Trophoblast cell (in vitro differentiated cells and primary cell): ENCODE measurements around the gene AGBL1.

ENCODE experiments used
- DNase-seq, 2 donors: peaks; one replicate each; pipeline ENCODE4 v3.0.0-alpha.2; 2016
- H2AFZ ChIP-seq: 2 replicates; pipeline ENCODE4 v1.6.1; 2013; ENCODE audit warnings: low read length, moderate library complexity, mild to moderate bottlenecking; ENCODE audit not compliant: insufficient read depth, poor library complexity
- H2AK5ac ChIP-seq: 2 replicates; pipeline ENCODE4 v1.6.1; 2013; ENCODE audit warnings: mild to moderate bottlenecking, low read length
- H2BK120ac ChIP-seq: 2 replicates; pipeline ENCODE4 v1.6.1; 2013; ENCODE audit warnings: low read length, mild to moderate bottlenecking, moderate library complexity; ENCODE audit not compliant: insufficient read depth, poor library complexity
- H2BK12ac ChIP-seq: 2 replicates; pipeline ENCODE4 v1.6.1; 2013; ENCODE audit warnings: mild to moderate bottlenecking, low read length, moderate library complexity
- H2BK5ac ChIP-seq: 2 replicates; pipeline ENCODE4 v1.6.1; 2013; ENCODE audit warnings: low read length, low read depth, moderate library complexity, mild to moderate bottlenecking; ENCODE audit not compliant: poor library complexity
- H3K14ac ChIP-seq: 2 replicates; pipeline ENCODE4 v1.6.1; 2013; ENCODE audit warnings: mild to moderate bottlenecking, low read length
- H3K18ac ChIP-seq: 2 replicates; pipeline ENCODE4 v1.6.1; 2013; ENCODE audit warnings: mild to moderate bottlenecking, low read length
- H3K23ac ChIP-seq: 2 replicates; pipeline ENCODE4 v1.6.1; 2013; ENCODE audit warnings: low read length
- H3K27ac ChIP-seq: 2 replicates; pipeline ENCODE4 v1.5.1; 2013; ENCODE audit warnings: low read depth, mild to moderate bottlenecking, inconsistent platforms, low read length, moderate library complexity
- H3K27me3 ChIP-seq: 2 replicates; pipeline ENCODE4 v1.6.1; 2013; ENCODE audit warnings: inconsistent platforms, mild to moderate bottlenecking, low read length, moderate library complexity; ENCODE audit not compliant: insufficient read depth
- H3K36me3 ChIP-seq, 2 experiments: 1 replicate in 1 of 2; 2 replicates in 1 of 2; pipeline ENCODE4 v1.6.1; 2013; ENCODE audit warnings: low read length in 2 of 2, mild to moderate bottlenecking in 2 of 2, moderate library complexity in 1 of 2; ENCODE audit not compliant: insufficient read depth in 2 of 2, control insufficient read depth in 1 of 2
- H3K4ac ChIP-seq: 2 replicates; pipeline ENCODE4 v1.6.1; 2013; ENCODE audit warnings: low read depth, mild to moderate bottlenecking, low read length, moderate library complexity
- H3K4me1 ChIP-seq, 2 experiments: 1 replicate in 1 of 2; 2 replicates in 1 of 2; pipeline ENCODE4 v1.6.1; 2013; ENCODE audit warnings: low read length in 2 of 2, mild to moderate bottlenecking in 2 of 2, moderate library complexity in 1 of 2; ENCODE audit not compliant: insufficient read depth in 2 of 2, control insufficient read depth in 1 of 2
- H3K4me2 ChIP-seq: 2 replicates; pipeline ENCODE4 v1.6.1; 2013; ENCODE audit warnings: inconsistent platforms, mild to moderate bottlenecking, low read length, moderate library complexity
- H3K4me3 ChIP-seq: 2 replicates; pipeline ENCODE4 v1.5.1; 2013; ENCODE audit warnings: mild to moderate bottlenecking, low read depth, low read length, inconsistent platforms
- H3K79me1 ChIP-seq: one replicate; pipeline ENCODE4 v1.6.1; 2013; ENCODE audit warnings: low read length
- H3K79me2 ChIP-seq: 2 replicates; pipeline ENCODE4 v1.6.1; 2013; ENCODE audit warnings: low read length, mild to moderate bottlenecking; ENCODE audit not compliant: control insufficient read depth, insufficient read depth, poor library complexity
- H3K9ac ChIP-seq: 2 replicates; pipeline ENCODE4 v1.6.1; 2013; ENCODE audit warnings: mild to moderate bottlenecking, low read length
- H3K9me3 ChIP-seq: 2 replicates; pipeline ENCODE4 v1.6.1; 2013; ENCODE audit warnings: low read depth, mild to moderate bottlenecking, control low read depth, inconsistent platforms, low read length; ENCODE audit not compliant: insufficient read depth
- H4K12ac ChIP-seq: 2 replicates; pipeline ENCODE4 v1.6.1; 2013; ENCODE audit warnings: low read depth, mild to moderate bottlenecking, low read length, moderate library complexity
- H4K8ac ChIP-seq: 2 replicates; pipeline ENCODE4 v1.6.1; 2013; ENCODE audit warnings: low read depth, mild to moderate bottlenecking, low read length, moderate library complexity
- H4K91ac ChIP-seq: one replicate; pipeline ENCODE4 v1.6.1; 2013; ENCODE audit warnings: low read depth, mild to moderate bottlenecking, low read length, moderate library complexity
- WGBS: extraction: QIAGEN DNeasy Blood & Tissue Kit; methylation state at CpG from one replicate; pipeline ENCODE4 v1.1.7; 2013; ENCODE audit warnings: missing lambda C conversion rate; ENCODE audit not compliant: insufficient read length, insufficient coverage; ENCODE audit errors: extremely low coverage; 5-methylcytosine and 5-hydroxymethylcytosine counted together

AGBL1 gene

DNA sequence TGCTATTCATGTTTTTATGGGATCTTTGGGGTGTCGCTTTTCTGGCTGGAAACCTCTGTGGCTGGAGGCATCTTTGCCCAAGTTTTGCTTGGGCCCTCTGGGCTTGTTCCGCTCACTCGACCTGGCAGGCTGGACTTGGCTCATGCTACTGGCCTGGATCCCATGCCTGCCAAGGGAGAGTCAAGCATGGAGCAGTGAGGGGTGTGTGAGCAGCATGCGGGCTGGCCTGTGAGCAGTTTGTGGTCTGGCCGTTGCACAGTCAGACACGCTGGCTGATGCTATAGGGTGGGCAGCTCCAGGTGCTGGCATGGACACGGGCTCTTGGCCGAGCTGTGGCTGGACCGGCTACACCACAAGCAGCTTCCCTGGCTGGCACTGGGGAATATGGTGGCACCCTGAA lies 491.1 kb downstream of the AGBL1 start:
- no peak overlapping the region for H4K91ac ChIP-seq
- no peaks in the 10 kb centered on the region for H3K79me2 ChIP-seq
- no peak overlapping the region for H4K12ac ChIP-seq
- no peak overlapping the region for H3K14ac ChIP-seq
- H2AK5ac ChIP-seq = no peak overlapping the region
- no peak overlapping the region for H3K23ac ChIP-seq
- peak overlapping the region; percentile 40 for H3K9ac ChIP-seq
- no peaks in the 10 kb centered on the region for H3K4me1 ChIP-seq
- no CpG with 5 or more reads among the region's 9 CpGs for WGBS
- H3K36me3 ChIP-seq = no peaks in the 10 kb centered on the region
- no peaks in the 10 kb centered on the region for H3K27me3 ChIP-seq
- H3K9me3 ChIP-seq = peaks cover 2% of the 10 kb centered on the region
- no peak overlapping the region for H2BK12ac ChIP-seq
- H3K4ac ChIP-seq = no peak overlapping the region
- H4K8ac ChIP-seq = no peak overlapping the region
- peak overlapping the region; percentile 37 for H3K4me3 ChIP-seq
- H2BK5ac ChIP-seq = no peak overlapping the region
- no peak overlapping the region for H3K4me2 ChIP-seq
- H2AFZ ChIP-seq = no peak overlapping the region
- no peak overlapping the region for H2BK120ac ChIP-seq
- no peak overlapping the region for H3K18ac ChIP-seq
- no peaks in the 10 kb centered on the region for H3K79me1 ChIP-seq
- H3K27ac ChIP-seq = no peak overlapping the region
- DNase-seq = no peak

DNA sequence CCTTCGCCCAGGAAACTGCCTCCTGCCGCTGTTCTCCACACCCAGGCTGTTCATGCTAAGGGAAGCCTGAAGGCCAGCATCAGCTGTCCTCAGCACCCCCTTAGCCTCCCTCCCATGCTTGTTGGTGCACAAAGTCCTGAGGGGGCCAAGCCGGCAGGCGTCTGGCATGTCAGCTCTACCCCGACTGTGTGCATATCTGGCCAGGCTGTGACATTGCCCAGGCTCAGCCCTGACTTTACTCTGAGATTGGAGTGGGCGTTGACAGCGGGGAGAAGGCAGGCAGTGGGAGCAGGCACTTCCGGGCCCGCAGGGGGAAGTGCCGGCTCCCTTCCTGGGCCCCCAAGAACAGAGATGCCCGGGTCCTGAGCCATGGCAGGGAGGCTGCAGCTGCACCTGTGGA lies 492.2 kb downstream of the AGBL1 start:
- Histone ChIP-seq H3K4ac (no peak overlapping the region), H2BK12ac (no peak overlapping the region), H3K27ac (no peak overlapping the region), H3K27me3 (no peaks in the 10 kb centered on the region), H3K9ac (no peak overlapping the region), H3K36me3 (no peaks in the 10 kb centered on the region), H4K8ac (no peak overlapping the region), H3K79me2 (no peaks in the 10 kb centered on the region), H3K14ac (no peak overlapping the region), H2AK5ac (no peak overlapping the region), H2AFZ (no peak overlapping the region), H3K79me1 (no peaks in the 10 kb centered on the region), H3K9me3 (peaks cover 2% of the 10 kb centered on the region), H3K4me2 (no peak overlapping the region), H3K4me3 (no peak overlapping the region), H3K4me1 (no peaks in the 10 kb centered on the region), H4K12ac (no peak overlapping the region), H3K18ac (no peak overlapping the region), H2BK120ac (no peak overlapping the region), H2BK5ac (no peak overlapping the region), H3K23ac (no peak overlapping the region), H4K91ac (no peak overlapping the region)
- DNase-seq = no peak
- no CpG with 5 or more reads among the region's 11 CpGs for WGBS

DNA sequence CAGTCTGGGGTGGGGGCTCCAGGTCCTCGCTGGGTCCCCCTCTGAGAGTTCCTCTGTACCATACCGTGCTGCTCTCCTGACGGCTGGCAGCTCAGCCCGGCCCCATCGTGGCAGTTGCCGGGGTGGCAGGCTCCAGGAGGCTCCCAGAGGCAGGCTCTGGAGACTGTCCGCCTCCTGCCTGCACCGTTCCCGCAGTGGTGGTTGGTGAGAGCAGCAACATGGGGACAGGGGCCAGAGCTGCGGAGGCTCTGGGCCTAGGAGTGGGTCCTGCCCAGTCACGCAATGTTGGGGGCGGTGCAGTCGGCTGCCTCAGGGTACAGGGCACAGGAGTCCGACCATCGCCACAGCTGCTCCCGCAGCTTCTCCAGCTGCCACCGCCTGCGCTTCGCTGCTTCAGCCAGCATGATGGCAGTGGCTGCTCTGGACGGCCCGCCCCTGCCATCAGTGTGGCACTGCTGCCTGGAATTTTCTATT lies 492.7 kb downstream of the AGBL1 start:
- DNase-seq = no peak
- no peak overlapping the region for H4K8ac ChIP-seq
- H3K9me3 ChIP-seq = peaks cover 2% of the 10 kb centered on the region
- no peaks in the 10 kb centered on the region for H3K36me3 ChIP-seq
- H4K91ac ChIP-seq = no peak overlapping the region
- H2BK120ac ChIP-seq = no peak overlapping the region
- H3K9ac ChIP-seq = no peak overlapping the region
- no peak overlapping the region for H2BK12ac ChIP-seq
- no peaks in the 10 kb centered on the region for H3K79me1 ChIP-seq
- no peak overlapping the region for H3K23ac ChIP-seq
- H3K27ac ChIP-seq = no peak overlapping the region
- no CpG with 5 or more reads among the region's 21 CpGs for WGBS
- H4K12ac ChIP-seq = no peak overlapping the region
- no peak overlapping the region for H3K14ac ChIP-seq
- H3K4me2 ChIP-seq = no peak overlapping the region
- H2BK5ac ChIP-seq = no peak overlapping the region
- no peak overlapping the region for H3K4me3 ChIP-seq
- H3K27me3 ChIP-seq = no peaks in the 10 kb centered on the region
- H2AK5ac ChIP-seq = no peak overlapping the region
- no peak overlapping the region for H3K18ac ChIP-seq
- H2AFZ ChIP-seq = no peak overlapping the region
- H3K79me2 ChIP-seq = no peaks in the 10 kb centered on the region
- no peak overlapping the region for H3K4ac ChIP-seq
- H3K4me1 ChIP-seq = no peaks in the 10 kb centered on the region

DNA sequence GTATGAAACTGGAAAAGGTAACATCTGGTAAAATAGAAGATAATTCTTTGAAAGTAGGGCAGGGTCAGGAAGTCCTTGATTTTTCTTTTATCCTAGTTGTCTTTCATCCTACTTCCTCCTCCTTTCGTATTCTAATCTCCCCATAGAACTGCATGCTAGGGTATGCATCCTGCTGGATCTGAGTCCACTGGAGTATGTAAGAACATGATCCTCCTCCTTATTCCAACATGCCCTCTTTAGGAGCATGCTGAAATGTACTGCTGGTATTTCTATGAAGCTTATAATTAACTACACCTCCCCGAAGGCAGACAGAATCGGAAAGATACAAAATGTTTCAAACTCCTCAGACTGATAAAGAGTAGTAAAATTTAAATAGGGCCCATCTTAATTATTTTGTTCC lies 493.8 kb downstream of the AGBL1 start:
- no peak overlapping the region for H2AFZ ChIP-seq
- H3K79me1 ChIP-seq = no peaks in the 10 kb centered on the region
- no peak for DNase-seq
- H3K4me2 ChIP-seq = no peak overlapping the region
- no peaks in the 10 kb centered on the region for H3K4me1 ChIP-seq
- no peak overlapping the region for H4K91ac ChIP-seq
- no peak overlapping the region for H3K27ac ChIP-seq
- H3K14ac ChIP-seq = no peak overlapping the region
- no peak overlapping the region for H3K4ac ChIP-seq
- no peak overlapping the region for H2BK5ac ChIP-seq
- no peak overlapping the region for H4K8ac ChIP-seq
- no peak overlapping the region for H2BK120ac ChIP-seq
- no peak overlapping the region for H3K9ac ChIP-seq
- H3K36me3 ChIP-seq = no peaks in the 10 kb centered on the region
- WGBS = no CpG with 5 or more reads among the region's 3 CpGs
- H3K9me3 ChIP-seq = peaks cover 2% of the 10 kb centered on the region
- H3K23ac ChIP-seq = no peak overlapping the region
- no peaks in the 10 kb centered on the region for H3K27me3 ChIP-seq
- no peak overlapping the region for H4K12ac ChIP-seq
- H3K18ac ChIP-seq = no peak overlapping the region
- H2AK5ac ChIP-seq = no peak overlapping the region
- no peak overlapping the region for H3K4me3 ChIP-seq
- H2BK12ac ChIP-seq = no peak overlapping the region
- no peaks in the 10 kb centered on the region for H3K79me2 ChIP-seq
